Stimulated activated CD8-positive, alpha-beta memory T cell treated with anti-CD3 and anti-CD28 coated beads, Interleukin-15, amount 100 ng/mL, for 48 hours (primary cell): ENCODE data around the gene PTRHD1.
A peak's percentile ranks its signal among the peaks of the same experiment; 100 is the strongest.

Experiments
- DNase-seq, 2 donors: peaks; one replicate each; pipeline ENCODE4 v3.0.0-alpha.2; 2020; ENCODE audit warnings: low read depth in 2 of 2

PTRHD1 gene

DNA sequence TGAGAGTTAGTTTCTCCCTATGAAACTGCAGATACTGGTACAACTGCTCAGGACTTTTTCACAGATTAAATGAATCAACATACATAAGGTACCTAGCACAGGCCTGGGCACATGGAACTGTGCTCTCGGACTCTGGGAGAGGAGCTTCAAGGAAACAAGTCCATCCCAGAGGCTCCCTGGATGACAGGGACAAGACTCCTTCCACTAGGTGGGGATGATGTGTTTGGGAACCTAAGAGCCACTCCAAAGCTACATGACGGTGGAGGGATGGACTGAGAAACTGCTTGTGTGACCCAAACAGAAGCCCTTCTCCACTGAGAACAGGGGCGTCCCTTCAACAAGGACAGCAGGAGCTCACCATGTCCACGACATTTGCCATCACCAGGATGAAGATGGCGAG, 37.2 kb upstream of the PTRHD1 start:
- DNase-seq: no peak

DNA sequence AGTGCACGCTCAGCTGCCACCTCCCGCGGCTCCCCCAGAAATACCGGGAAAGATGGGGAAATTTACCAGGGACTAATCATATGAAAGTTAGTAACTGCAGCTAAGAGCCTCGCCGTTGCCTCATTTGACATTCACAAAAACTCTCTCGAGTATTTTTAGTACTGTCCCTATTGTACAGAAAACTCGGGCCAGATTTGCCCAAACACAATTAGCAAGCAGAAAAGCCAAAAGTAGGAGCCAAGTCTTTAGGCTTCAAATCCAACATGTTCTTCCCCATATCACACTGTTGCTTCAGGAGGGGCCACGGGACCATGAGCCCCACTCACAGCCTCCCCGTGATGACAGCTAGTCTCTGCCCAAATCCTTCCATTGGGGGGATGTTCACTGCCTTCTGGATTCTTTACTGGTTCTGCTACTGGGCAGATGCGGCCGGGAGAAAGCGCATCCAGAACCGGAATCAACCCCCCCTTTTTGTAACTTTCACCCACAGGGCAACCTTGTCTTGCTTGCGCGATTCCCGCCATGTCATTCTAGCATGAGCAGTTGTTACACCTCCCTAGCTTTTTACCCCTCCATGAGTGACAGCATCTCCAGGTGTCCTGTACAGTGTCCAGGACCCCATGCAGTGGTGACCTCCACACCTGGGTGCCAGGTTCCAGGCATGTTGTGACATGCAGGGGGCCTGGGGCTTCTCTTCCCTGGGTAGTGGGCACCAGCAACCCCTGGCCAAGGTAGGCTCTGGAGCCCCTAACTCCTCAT, 35.2 kb upstream of the PTRHD1 start:
- no peak for DNase-seq

DNA sequence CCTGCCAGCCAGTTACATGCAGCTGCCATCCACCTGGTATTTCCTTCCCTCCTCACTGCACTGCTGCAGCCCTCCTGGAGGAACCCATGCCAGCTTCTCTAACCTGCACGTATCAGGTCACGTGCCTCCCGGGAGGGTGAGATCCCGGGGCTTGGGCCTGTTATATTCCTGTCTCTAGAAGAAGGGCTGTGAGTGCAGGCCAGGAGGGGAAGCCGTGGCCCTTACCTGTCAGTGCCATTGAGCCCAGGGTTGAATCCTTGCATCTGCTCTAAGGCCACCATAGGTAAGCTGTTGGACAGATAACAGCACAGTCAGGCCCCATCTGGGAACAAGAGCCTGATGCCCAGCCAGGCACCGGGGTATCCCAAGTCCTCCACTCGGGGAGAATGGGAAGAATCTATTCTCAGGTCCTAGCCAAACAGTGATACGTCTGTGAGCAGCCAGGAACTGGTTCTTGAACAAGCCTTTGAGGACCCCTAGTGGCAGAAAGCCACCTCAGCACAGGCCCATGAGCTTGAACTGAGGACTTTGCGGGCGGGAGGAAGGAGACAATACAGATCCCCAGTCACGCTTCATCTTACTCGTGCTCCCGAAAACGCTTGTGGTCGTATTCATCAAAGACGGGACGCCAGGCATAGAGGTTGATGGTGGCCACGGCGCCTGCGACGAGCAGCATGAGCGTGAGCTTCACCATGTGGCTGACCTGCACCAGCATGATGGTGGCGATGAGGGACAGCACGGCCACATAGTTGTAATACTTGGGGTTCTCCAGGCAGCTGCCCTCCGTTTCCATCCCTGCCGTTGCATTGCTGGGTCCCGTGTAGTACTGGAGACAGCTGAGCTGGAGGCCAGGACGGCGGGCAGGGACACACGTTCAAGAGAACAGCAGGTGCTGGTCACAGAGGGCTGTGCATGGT, 34.4 kb upstream of the PTRHD1 start:
- peak; percentile 32 to 36 for DNase-seq

DNA sequence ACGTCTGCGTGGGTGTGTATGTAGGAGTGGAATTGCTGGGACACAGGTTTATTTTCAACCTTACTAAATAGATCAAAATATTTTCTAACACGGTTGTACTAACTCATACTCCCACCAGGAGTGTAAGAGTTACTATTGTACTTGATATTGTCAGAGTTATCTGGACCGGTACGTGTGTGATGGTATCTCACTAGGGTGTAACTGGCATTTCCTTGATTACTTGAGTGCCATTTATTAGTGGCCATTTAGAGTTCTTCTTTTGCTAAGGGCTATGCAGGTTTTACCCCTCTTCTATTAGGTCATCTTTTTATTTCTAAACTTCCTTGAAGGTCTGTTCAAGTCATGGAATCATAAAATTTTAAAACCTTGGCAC, 33.6 kb upstream of the PTRHD1 start:
- DNase-seq: no peak

DNA sequence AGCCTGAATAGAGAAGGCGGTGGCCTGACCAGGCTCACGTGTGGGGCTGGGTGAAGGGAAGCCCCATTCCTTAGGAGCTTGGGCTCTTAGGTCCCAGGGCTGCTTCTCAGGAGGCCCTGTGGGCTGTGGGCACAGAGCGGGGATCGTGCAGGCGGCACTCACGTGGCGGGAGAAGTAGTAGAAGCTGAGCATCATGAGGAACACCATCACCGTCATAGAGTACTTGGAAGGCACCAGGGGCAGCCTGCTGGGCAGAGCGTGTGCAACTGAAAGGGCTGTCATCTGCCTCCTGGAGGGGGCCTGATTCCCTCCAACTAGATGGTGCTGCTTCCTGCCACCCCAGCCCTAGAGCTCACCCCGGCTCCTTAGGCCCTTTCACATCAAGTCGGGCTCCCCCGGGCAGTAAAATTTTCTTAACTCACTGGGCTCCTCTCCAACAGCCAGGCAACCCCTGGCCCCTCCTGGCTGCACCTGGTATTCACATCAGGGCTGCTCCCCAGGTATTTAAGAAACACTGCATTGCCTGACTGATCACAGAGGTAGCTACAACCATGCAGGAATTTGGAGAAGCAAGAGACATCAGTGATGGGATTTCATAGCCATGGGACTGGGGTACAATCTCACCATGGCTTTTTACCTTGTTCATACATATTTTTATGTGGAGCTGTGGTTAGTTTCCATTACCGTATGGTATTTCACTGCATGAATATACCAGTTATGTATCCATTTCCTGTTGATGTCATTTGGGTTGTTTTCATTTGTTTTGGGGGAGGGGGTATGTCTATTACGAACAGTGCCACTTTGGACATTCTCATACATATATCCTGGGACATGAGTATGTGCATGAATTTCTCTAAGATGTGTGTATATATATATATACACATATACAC, 32.9 kb upstream of the PTRHD1 start:
- no peak for DNase-seq

DNA sequence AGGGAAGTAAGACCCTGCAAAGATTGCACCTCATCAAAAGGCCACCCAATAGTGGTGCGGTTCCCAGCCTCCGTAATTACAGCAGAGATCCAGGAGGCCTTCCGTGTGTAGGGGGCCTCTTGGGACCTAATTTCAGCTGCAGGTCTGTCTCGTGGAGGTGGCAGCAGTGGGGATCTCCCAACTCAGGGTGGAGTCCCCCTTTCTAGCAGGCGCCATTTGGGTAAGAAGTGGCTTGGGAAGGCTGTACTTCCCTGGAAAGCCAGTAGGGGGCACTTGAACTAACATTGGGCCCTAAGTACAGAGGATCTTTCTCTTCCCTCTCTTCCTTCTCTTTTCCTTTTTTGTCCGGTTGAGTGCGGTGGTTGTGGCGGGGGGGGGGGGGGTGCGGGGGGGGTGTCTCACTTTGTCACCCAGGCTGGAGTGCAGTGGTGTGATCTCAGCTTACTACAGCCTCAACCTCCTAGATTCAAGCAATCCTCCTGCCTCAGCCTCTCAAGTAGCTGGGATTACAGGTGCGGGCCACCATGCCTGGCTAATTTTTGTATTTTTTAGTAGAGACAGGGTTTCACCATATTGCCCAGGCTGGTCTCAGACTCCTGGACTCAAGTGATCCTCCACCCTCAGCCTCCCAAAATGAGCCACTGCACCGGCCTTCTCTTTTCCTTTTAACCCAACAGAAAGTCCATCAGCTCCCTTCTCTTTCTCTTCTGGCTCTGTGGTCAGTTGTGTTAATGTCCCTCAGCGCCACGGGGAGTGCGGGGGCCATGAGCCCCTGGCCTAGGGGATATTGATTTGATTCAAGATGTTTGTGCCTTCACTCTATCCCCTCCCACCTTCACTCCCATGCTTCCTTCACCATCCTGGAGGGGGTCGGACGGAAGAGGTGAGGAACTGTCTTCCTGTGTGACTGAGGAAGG, 32.0 kb upstream of the PTRHD1 start:
- DNase-seq: peak in 1 of 2 donors; percentile 8

DNA sequence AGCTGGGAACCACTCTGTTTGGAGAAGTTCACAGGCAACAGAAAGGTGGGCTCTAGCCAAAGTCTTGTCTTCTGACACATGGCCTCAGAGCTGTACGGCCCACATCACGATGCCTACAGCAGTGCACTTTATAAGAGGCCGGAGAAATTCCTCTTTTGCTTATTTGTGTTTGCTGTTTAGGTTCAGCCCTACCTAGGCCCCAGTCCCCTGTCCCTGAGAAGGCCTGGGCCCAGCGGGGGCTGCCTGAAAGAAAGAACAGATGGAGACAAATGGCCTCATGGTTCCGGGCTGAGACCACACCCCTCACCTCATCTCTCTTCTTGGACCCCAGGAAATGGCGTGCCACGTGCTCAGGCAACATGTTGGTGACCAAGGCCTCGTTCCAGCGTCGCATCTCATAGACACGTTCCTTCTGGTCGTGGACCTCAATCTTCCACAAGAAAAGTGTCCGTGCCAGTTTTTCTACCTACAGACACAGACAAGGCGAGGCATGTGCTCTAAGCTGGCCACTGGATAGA, 30.9 kb upstream of the PTRHD1 start:
- DNase-seq: no peak

DNA sequence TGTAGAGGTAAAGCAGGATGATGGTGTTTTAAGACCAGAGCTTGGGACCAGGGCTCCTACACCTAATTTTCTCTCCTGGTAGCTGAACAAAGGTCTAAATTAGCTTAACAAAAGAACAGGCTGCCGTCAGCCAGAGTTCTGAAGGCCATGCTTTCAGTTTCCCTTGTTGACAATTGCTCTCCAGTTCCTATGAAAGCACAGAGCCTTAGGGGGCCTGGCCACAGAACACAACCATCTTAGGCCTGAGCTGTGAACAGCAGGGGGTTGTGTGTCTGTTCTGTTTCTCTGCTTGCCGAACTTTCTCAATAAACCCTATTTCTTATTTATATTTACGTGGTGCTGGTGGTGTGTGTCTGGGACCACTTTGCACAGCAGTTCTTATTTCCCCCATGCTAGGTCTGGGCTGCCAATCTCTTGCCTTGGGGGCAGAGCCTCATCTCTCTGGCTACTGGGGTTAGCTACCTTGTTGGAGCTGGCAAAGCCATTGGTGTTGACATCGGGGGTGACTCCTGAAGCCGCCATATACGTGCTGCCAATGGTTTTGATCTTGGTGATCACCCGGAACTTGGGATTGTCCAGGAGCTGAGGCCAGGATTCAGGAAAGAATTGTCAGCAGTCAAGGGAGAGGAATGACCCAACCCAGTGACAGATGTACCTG, 29.0 kb upstream of the PTRHD1 start:
- no peak for DNase-seq

DNA sequence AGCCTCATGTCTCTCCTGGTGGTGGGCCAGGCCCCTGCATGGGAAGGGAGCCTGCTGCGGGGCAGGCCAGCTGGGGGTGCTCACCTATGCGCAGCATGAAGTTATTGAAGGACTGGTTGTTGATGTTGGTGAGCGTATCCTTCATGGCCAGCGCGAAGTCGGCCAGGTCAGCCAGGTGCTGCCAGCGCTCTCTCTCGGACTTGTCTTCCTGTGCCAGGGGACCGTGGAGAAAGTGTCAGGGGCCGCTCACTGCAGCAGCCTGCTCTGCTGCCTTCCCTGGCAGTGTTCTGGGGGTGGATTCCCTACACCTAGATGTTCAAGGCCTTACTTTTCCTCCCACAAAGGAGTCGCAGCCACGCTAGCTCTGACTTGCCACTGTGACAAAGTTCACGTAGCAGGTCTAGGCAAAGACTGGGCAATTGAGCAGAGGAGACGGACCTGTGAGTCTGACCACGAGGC, 28.3 kb upstream of the PTRHD1 start:
- no peak for DNase-seq

DNA sequence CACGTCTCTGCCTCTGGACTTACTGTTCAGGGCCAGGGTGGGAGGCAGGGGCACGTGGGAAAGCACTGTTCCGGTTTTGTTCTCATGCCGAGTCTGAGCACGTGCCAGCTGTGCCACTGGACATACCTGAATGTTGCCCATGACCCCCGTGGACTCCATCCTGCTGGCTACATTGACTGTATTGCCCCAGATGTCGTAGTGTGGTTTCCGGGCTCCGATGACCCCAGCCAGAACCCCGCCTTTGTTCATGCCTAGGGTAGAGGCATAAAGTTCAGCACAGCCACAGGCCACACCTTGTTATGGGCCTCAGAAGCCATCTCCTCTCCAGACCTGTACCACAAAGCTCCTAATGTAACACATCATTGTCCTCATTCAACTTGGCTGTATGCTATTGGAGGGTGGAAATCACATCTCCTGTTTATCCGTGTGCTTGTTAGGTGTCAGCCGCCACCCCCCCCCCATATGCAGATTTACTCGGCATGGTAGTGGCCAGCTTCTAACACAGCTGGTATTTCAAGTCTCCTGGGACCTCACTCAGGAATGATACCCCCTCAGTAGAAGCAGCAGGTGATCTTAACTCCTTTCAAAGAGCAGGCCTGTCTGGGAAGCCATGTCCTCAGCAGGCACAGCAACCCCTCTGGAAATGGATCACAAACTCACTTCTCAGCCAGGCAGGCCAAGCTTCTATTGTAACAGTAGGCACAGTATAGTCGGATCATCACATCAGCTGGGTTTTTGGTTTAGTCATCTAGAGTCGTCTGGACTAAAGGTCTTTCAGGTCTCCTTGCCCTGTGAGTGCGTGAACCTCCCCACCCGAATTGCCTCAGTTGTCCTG, 27.6 kb upstream of the PTRHD1 start:
- DNase-seq: no peak

DNA sequence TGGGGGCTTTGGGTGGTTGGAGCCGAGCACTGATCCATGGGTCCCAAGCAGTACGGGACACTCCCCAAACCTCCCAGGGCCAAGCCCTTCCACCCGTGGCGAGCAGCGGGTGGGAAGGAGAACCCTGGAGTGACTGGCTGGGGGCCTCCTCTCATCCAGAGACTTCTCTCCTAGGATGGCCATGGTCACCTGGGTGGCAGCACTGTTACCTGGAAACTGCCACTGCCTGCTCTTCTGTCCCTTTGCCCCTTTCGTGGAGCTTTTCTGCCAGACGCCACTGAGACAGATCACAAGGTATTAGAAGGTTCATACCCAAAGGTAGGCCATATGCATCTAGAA, 27.0 kb upstream of the PTRHD1 start:
- no peak for DNase-seq

DNA sequence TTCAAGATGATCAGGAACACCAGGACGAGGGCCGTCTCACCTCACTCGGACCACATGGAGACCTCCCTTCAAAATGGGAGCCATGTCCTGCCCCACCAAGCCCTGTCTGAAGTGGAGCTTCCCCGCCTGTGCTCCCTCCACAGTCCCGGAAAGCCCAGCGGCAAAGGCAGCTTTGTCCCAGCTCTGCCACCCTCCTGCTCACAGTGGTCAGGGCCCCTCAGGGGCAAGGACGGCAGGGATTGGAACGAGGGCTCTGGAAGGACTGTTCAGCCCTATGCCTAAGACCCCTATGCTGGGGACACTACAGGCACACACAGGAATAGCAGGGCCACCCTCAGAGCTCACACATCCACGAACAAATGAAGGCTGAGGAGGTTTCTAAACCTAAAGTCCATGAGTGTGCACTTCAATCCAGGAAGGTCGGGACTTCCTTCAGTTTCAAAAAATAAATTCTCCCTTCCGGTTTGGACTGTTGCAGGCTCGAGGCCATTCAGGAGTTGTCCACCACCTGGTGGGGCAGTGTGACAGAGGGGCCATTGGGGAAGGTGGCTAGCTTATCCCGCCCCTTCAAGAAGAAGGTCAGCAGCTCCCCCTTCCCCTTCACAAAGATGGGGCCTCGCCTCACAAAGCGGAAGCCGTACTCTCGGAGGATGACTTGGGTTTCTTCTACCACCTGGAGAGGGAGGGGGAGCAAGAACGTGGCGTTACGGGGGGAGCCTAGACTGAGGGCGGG, 26.4 kb upstream of the PTRHD1 start:
- no peak for DNase-seq

DNA sequence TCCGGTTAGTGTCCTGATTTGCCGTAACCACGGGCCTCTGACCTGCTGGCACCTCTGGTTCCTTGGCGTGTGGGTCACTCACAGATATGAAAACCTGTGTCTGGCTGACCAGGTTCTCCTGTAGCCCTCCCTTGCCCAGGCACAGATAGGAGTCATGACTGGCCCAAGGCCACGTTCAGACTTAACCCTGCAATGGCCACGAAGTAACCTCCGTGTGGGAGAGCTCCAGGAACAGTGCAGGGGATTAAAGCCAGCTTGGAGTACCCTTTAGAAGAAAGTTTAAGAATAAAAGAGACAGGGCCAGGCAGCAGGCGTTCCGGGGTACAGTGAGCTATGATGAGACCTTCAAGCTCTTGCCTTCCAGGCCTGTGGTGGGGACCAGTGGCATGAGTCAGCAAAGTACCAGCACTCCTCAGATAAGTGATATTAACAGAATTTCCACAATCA, 25.6 kb upstream of the PTRHD1 start:
- DNase-seq: no peak

DNA sequence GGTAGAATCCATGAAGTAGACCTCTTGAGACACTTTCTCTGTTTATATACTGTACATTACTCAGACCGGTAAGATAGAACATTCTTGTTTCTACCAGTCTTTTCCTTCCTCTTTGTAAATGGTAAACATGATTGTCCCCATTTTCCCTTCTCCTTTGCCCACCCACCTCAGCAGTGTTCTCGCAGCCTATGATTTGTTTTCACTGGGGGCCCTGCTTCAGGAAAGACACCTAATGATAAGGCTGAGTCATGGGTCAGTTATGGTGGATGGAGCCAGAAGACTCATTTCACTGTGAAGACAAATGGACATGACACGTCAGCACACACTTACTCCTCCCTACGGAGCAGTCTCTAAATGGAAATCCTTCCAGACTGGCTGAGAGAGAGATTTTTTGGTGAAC, 23.7 kb upstream of the PTRHD1 start:
- no peak for DNase-seq

DNA sequence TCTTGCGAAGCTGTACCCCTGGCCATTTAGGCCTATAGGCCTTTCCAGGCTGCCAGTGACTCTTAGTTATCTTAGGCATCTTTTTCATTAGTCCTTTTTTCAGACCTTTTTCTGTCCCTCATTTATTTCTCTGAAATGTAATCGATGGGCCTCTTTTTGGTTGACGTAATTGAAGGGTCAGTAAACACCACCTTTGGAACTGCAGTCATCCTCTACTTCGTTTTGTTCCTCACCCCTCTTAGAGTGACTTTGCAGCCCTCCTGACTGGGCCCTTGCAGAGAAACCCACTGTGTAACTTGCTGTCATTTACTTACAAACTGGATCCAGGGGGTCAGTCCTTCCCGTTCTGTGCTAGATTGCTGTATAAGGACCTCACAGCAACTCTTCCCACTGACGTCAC, 23.2 kb upstream of the PTRHD1 start:
- no peak for DNase-seq

DNA sequence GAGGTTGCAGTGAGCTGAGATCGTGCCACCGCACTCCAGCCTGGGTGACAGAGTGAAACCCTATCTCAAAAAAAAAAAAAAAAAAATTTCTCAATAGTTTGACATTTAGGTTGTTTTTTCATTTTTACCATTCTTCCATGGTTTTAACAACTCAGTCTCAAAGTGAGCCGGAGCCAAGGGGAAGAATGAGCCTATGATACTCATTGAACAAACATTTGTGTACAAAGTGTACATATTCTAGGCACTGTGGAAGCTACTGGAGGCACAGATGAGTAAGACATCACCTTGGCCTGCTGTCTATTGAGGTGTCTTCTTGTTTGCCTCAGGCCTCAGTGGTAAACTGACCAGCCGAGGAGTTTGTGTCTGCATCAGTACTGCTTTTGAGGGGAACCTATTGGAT, 22.0 kb upstream of the PTRHD1 start:
- no peak for DNase-seq

DNA sequence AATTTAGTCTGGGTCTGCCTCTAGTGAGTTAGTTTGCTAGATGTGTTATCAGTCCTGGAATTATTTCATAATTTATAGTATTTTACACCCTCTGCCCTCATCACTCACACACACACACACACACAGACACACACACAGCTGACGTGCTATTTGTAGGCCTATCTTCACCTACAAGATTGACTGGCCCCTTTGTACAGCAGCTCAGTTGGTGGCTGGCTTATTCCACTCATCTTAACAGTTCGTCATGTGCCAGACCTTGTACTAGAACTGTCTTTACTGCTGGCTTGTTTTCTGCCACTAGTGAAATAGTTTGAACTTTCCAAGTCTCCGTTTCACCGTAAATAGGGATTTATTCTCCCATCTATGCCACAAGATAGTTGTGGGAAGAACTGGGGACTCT, 21.3 kb upstream of the PTRHD1 start:
- DNase-seq: no peak

DNA sequence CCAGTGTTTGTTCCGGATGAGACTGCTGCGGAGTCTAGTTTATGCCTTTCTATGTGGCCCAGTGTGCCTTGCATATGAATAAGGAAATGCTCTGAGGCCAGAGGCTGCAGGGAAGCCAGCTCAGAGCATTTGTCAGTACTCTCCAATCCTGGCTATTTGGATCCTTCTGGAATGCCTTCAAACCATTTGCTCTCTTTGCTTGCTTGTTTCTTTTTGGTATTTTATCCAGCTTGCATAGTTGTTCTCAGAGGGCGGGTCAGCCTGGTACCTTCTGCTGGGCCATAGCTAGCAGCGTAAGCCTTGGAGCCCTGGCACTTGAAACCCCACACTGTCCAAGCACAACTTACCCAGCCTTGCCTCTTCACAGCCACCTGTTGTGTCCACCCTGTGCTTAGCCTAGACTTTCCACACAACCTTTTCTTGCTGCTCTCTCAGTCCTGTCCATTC, 20.5 kb upstream of the PTRHD1 start:
- no peak for DNase-seq
